Esophagus squamous epithelium (tissue), 5 donors: ENCODE results near the gene UNC93B1. TPM values are rescaled to one million over a fixed set of nuclear protein-coding genes. Genes with fewer than 3 reads are reported as not detected.
A peak's percentile ranks its signal among the peaks of the same experiment; 100 is the strongest.

ENCODE experiments used
- DNase-seq: peaks from one replicate; lab custom pipeline; 2025; lab: John Stamatoyannopoulos, UW
- H3K27ac ChIP-seq, 4 donors: fragments of 200-600 bp; sonication (generic); one replicate each; pipeline ENCODE4 v1.5.1; 2016 to 2019; ENCODE audit warnings: mild to moderate bottlenecking in 1 of 4
- H3K27me3 ChIP-seq, 4 donors: fragments of 200-600 bp; sonication (generic); 1 replicate in 3 of 4; 2 replicates in 1 of 4; pipeline versions ENCODE4 v1.5.1 to v1.6.0; 2017 to 2021; ENCODE audit warnings: antibody characterized with exemption in 1 of 4
- H3K36me3 ChIP-seq, 3 donors: fragments of 200-600 bp; sonication (generic); one replicate each; pipeline ENCODE4 v1.5.1; 2016 to 2019
- H3K4me1 ChIP-seq, 3 donors: fragments of 200-600 bp; sonication (generic); one replicate each; pipeline ENCODE4 v1.5.1; 2017 to 2019
- H3K4me3 ChIP-seq, 4 donors: fragments of 200-600 bp; sonication (generic); 1 replicate in 3 of 4; 2 replicates in 1 of 4; pipeline ENCODE4 v1.5.1; 2016 to 2019; ENCODE audit warnings: mild to moderate bottlenecking in 2 of 4, moderate library complexity in 1 of 4
- H3K9me3 ChIP-seq, 3 donors: fragments of 200-600 bp; sonication (generic); one replicate each; pipeline ENCODE4 v1.5.1; 2016 to 2019
- POLR2A ChIP-seq, 4 donors: fragments of 450-650 bp; IDR thresholded peaks; one replicate each; pipeline ENCODE4 v1.6.1; 2017; ENCODE audit warnings: antibody characterized with exemption in 4 of 4, mild to moderate bottlenecking in 4 of 4, moderate library complexity in 3 of 4
- WGBS, 2 donors: methylation state at CpG; one replicate each; pipeline ENCODE4 v1.1.5; 2018; 5-methylcytosine and 5-hydroxymethylcytosine counted together
- intact Hi-C: fragments of 100-400 bp; cut with DNase I; formaldehyde crosslinking; loops from one replicate; pipeline ENCODE4 v1.15.0; 2022
- total RNA-seq, 4 donors: library from RNA; depleted of rRNA; stranded (reverse); fragments of >200 nt; gene quantifications; one replicate each; pipeline ENCODE4 v1.1.0, GENCODE V29; 2016
- TF ChIP-seq, protein P1 (sequence below), 6 experiments: fragments of 450-650 bp in 4 of 6; fragments of 200-600 bp in 2 of 6; sonication (generic) in 2 of 6; IDR thresholded peaks; one replicate each; pipeline ENCODE4 v1.5.1; 2016 to 2019; ENCODE audit warnings: antibody characterized with exemption in 6 of 6, mild to moderate bottlenecking in 4 of 6, moderate library complexity in 4 of 6
- donor health status: DM: yes; HTN: yes; CAD: no.

Gene UNC93B1
- total RNA-seq, 4 donors from 2014 or later, result 13.5 to 38.0 (median 31.5) TPM

DNA sequence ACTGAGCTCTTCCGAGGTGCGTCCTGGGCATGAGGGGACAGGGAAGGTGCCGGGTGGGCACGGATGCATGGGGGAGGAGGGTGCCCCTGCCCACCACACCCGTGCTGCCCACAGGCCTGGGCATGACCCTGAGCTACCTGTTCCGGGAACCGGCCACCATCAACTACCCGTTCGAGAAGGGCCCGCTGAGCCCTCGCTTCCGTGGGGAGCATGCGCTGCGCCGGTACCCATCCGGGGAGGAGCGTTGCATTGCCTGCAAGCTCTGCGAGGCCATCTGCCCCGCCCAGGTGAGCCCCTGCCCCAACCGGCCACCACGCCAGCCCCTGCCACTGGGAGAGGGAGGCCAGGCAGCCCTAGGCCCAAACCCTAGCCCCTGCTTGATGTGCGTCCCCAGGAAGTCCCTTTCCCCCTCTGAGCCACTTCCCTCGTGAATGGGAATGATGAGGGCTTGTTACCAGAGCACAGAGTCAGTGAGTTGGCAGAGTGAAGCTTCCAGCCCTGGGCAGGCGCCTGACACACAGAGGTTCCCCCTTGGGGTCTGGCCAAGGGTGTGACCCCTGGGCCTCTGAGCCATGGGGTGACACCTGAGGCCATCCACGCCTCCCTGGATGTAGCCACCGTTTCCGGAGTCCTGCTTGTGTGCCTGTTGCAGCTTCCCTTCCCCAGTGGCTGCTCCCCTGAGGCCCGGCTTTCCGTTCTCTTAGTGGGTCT is 29.3 kb upstream of the UNC93B1 start:
- Histone ChIP-seq H3K27ac (peak overlapping the region in 2 of 4 donors; percentile 13 to 25), H3K36me3 (peaks cover 4 to 49% (median 10%) of the 10 kb centered on the region in 3 donors), H3K4me3 (no peak overlapping the region), H3K9me3 (no peaks in the 10 kb centered on the region), H3K27me3 (no peaks in the 10 kb centered on the region), H3K4me1 (peaks cover 40 to 65% (median 44%) of the 10 kb centered on the region in 3 donors)
- TF ChIP-seq, protein P1, sequence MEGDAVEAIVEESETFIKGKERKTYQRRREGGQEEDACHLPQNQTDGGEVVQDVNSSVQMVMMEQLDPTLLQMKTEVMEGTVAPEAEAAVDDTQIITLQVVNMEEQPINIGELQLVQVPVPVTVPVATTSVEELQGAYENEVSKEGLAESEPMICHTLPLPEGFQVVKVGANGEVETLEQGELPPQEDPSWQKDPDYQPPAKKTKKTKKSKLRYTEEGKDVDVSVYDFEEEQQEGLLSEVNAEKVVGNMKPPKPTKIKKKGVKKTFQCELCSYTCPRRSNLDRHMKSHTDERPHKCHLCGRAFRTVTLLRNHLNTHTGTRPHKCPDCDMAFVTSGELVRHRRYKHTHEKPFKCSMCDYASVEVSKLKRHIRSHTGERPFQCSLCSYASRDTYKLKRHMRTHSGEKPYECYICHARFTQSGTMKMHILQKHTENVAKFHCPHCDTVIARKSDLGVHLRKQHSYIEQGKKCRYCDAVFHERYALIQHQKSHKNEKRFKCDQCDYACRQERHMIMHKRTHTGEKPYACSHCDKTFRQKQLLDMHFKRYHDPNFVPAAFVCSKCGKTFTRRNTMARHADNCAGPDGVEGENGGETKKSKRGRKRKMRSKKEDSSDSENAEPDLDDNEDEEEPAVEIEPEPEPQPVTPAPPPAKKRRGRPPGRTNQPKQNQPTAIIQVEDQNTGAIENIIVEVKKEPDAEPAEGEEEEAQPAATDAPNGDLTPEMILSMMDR (IDR thresholded peaks at IDR 0.05), result no peak
- TF ChIP-seq POLR2A (IDR thresholded peaks at IDR 0.05), result no peak
- intact Hi-C loops, result no loop called here
- WGBS, 2 donors, result 80% methylated on average over 1 of the region's 29 CpGs; no CpG with 5 or more reads in 1 of the 2 donors
- DNase-seq, result no peak

- intact Hi-C loops, result no loop called here
Observed at GRCh38 chr11:68032003-68032402, 28.1 kb upstream of the UNC93B1 start.

GRCh38 chr11:68031144-68031464 is 27.2 kb upstream of the UNC93B1 start:
- Histone ChIP-seq H3K9me3 (no peaks in the 10 kb centered on the region), H3K4me3 (peak overlapping the region; percentile 67 to 93 (median 88)), H3K27me3 (no peaks in the 10 kb centered on the region), H3K27ac (peak overlapping the region; percentile 88 to 95 (median 89)), H3K36me3 (peaks cover 4 to 41% (median 10%) of the 10 kb centered on the region in 3 donors), H3K4me1 (peaks cover 21 to 44% (median 25%) of the 10 kb centered on the region in 3 donors)
- intact Hi-C loops, result no loop called here
- 13 to 14% methylated on average over 8 to 9 of the region's 10 CpGs for WGBS, 2 donors
- no peak for TF ChIP-seq POLR2A (IDR thresholded peaks at IDR 0.05)
- TF ChIP-seq, protein P1 (IDR thresholded peaks at IDR 0.05), result no peak
- DNase-seq, result no peak

More at GRCh38 chr11:68032003-68032402, 28.1 kb upstream of the UNC93B1 start:
- H3K9me3 ChIP-seq, result no peaks in the 10 kb centered on the region
- peak overlapping the region in 1 of 4 donors; percentile 82 for H3K4me3 ChIP-seq
- 61 to 81% methylated on average over 3 to 6 of the region's 9 CpGs for WGBS, 2 donors
- peak overlapping the region in 2 of 4 donors; percentile 89 to 95 for H3K27ac ChIP-seq
- H3K36me3 ChIP-seq, result peaks cover 4 to 49% (median 10%) of the 10 kb centered on the region in 3 donors
- peaks cover 28 to 53% (median 33%) of the 10 kb centered on the region in 3 donors for H3K4me1 ChIP-seq
- TF ChIP-seq POLR2A (IDR thresholded peaks at IDR 0.05), result no peak
- TF ChIP-seq, protein P1 (IDR thresholded peaks at IDR 0.05), result no peak
- DNase-seq, result no peak
- no peaks in the 10 kb centered on the region for H3K27me3 ChIP-seq

DNA sequence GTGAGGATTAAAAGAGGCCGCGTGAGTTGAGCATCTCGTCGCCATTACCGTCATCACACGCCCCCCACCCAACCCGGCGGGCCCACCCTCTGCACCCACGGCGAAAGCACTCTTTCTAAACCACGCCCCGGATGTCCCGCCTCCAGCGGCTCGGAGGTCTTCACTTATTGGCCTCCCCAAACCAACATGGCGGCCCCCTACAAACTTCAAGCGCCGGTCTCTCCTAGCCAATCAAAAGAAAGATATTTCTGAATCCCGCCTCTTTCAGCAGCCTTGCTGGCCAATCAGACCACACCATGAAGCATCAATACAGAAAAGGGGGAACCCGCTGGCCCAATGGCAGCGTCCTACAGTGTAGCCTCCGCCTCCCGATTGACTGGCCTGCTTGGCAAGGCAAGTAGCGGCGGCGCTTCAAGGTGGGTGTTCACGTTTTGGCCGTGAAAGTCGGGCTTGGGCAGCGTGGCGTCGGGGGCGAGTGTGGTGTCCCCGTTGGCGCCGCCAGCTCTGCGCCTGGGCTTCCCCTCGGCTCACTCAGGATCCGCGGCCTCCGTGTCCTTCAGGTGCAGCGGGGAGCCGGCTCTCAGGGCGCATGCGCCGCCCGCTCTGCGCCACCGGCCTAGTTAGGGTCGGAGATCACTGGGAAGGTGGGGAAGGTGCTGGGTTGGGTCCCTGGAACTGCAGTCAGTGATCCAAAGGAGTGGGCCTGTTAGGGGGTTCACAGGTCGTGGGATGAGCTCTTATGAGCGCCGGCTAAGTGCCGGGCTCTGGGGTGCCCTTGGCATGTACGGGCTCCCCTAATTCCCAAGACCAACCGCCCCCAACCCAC is 26.6 kb upstream of the UNC93B1 start, which contains the start of gene NDUFS8:
TSS of gene NDUFS8 (plus strand) at position 364 of the 826 bp plus-strand sequence. CDS start 1,471 bp downstream, outside the sequence.
- intact Hi-C loops, result no loop called here
- peak; percentile 92 for DNase-seq
- Histone ChIP-seq H3K4me1 (peaks cover 21 to 40% (median 23%) of the 10 kb centered on the region in 3 donors), H3K27me3 (no peaks in the 10 kb centered on the region), H3K9me3 (no peaks in the 10 kb centered on the region), H3K36me3 (peaks cover 4 to 39% (median 10%) of the 10 kb centered on the region in 3 donors), H3K4me3 (peak within 1 kb of the TSS; percentile 67 to 93 (median 88)), H3K27ac (peak within 1 kb of the TSS; percentile 88 to 95 (median 89))
- TF ChIP-seq, protein P1 (IDR thresholded peaks at IDR 0.05), result peak in 1 of 6 experiments; percentile 4
- TF ChIP-seq POLR2A (IDR thresholded peaks at IDR 0.05), result peak in 2 of 4 donors; percentile 26 to 65
- WGBS, 2 donors, result 1% methylated on average over 25 of the region's 56 CpGs; no CpG with 5 or more reads in 1 of the 2 donors
